Activated CD4-positive, alpha-beta memory T cell treated with anti-CD3 and anti-CD28 coated beads, Interleukin-2, amount 10 ng/mL, durations not matched to agents 7 days and 5 days (primary cell): ENCODE data around the gene RPS6KA2. TPM values are rescaled to one million over a fixed set of nuclear protein-coding genes. Genes with fewer than 3 reads are reported as not detected.
"Not testable (repeated sequence)": the region's sequence is repeated elsewhere in the genome, so short reads cannot be mapped to it uniquely, and the experiment has no call there.

Experiments used
- CTCF ChIA-PET: fragments of 350-600 bp; sonication (Branson Sonifier 250); formaldehyde crosslinking; loops from one replicate; lab custom pipeline; 2021; ENCODE audit warnings: antibody characterized with exemption, inconsistent platforms; lab: Charles Lee
- POLR2A ChIA-PET: fragments of 350-600 bp; sonication (Branson Sonifier 250); formaldehyde crosslinking; loops from one replicate; lab custom pipeline; 2021; ENCODE audit warnings: antibody characterized with exemption; lab: Charles Lee
- DNase-seq: peaks from one replicate; pipeline ENCODE4 v3.0.0-alpha.2; 2020
- H3K27ac Mint-ChIP-seq: one replicate; pipeline ENCODE4 v1.8.0; 2021; ENCODE audit warnings: mild to moderate bottlenecking, mixed read lengths
- H3K27me3 Mint-ChIP-seq: one replicate; pipeline ENCODE4 v1.8.0; 2021; ENCODE audit warnings: mixed read lengths
- H3K36me3 Mint-ChIP-seq: one replicate; pipeline ENCODE4 v1.8.0; 2021; ENCODE audit warnings: low read depth, mixed read lengths
- H3K4me1 Mint-ChIP-seq: one replicate; pipeline ENCODE4 v1.8.0; 2021; ENCODE audit warnings: mixed read lengths
- H3K4me3 Mint-ChIP-seq: one replicate; pipeline ENCODE4 v1.8.0; 2021; ENCODE audit warnings: mild to moderate bottlenecking, mixed read lengths
- H3K9me3 Mint-ChIP-seq: one replicate; pipeline ENCODE4 v1.8.0; 2021; ENCODE audit warnings: mixed read lengths
- total RNA-seq, 2 experiments: library from RNA; stranded (reverse); gene quantifications; one replicate each; pipeline ENCODE4 v1.2.3, GENCODE V29; 2021

The RPS6KA2 gene
- total RNA-seq, 2 experiments from 2014 or later = 6.3 to 6.5 TPM

DNA sequence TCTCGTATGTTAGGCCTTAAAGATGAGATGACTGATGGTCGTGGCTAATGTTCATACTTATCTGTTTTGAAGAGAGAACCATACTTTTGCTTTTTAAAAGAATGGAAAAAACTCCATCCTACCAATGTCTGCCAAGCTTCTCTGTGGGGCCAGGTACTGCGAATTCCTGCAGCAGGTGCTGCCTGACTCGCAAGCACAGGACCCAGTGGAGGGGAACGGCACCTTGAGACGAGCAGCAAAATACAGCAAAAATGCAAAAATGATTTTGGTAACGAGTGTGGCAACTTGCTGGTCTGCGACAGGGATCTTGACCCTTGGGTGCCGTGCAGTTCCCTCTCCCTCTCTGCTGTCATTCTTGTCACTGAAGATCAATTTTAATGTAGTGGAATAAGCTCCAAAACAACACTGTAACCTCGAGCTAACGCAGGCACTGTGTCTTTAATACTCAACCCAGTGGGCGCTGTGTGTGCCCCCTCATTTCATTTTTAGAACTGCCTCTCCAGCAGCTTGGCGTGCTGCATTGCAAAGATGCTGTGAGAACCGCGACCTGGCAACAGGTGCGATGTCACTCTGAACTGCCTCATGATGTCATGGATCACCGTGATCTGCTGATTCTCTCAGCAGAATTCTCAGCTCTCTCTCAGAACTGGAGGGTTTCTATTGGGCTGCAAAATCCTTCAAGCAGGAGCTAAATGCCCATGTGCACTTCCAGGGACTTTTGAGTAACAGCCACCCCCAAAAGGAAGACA, 92.2 kb downstream of the RPS6KA2 start:
- Mint-ChIP-seq H3K4me3 (no peak overlapping the region), H3K27me3 (no peaks in the 10 kb centered on the region), H3K4me1 (peaks cover 9% of the 10 kb centered on the region), H3K36me3 (no peaks in the 10 kb centered on the region), H3K27ac (no peak overlapping the region), H3K9me3 (no peaks in the 10 kb centered on the region)
- ChIA-PET POLR2A (no interaction called here), CTCF (interaction anchor here (1.7 kb wide), 1 partner anchor 299 kb away, joined by 4 read pairs; no protein-coding TSS in a partner anchor)
- no peak for DNase-seq

DNA sequence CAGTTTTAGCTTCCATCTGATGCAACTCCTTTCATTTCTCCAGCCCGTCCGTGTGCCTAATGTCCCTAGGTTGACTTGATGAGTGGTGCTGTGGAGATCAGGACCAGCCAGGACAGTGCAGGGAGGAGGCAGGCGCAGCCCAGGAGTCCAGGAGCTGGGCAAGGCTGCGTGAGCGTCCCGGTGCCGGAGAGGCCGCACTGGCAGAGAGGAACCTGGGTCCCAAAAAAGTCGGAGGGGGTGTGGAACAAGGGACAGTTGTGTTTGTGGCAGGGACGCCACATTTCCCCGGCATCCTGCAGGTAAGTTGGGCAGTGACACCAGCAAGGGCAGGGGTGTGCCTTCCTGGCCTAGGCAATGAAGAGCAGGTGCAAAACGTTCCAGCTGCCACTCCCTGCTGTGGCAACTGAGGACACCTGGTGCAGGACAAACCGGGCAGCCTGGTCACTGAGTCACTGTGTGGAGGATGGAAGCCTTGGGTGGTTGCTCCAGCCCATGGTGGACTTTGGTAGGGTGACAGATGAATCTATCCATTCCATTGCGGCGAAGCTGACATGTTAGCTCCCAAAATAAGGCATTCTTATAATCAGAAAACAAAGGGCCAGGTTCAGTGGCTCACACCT, 93.7 kb downstream of the RPS6KA2 start:
- Mint-ChIP-seq H3K27me3 (no peaks in the 10 kb centered on the region), H3K4me1 (no peaks in the 10 kb centered on the region), H3K36me3 (no peaks in the 10 kb centered on the region), H3K4me3 (no peak overlapping the region), H3K9me3 (no peaks in the 10 kb centered on the region), H3K27ac (no peak overlapping the region)
- POLR2A ChIA-PET = no interaction called here
- no peak for DNase-seq
- CTCF ChIA-PET = no interaction called here

DNA sequence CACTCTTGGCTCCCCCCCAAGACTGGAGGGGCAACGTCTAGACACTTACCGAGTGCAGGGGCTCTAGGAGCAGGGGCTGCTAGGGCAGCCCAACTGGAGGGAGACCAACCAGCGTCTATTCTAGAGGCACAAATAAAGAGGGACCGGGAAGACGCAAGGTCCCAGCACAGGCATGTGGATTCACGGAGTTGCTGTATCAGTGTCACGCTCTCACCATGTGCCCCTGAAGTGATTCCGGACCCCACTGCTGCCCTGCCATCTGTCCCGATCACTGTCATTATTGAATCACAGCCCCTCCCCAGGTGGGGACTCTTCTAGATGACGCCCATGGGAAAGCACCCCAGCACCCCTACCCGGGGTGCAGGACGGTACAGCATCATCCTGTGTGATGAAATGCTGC, 94.7 kb downstream of the RPS6KA2 start:
- ChIA-PET CTCF (no interaction called here), POLR2A (no interaction called here)
- no peak overlapping the region for H3K4me3 Mint-ChIP-seq
- H3K9me3 Mint-ChIP-seq = peaks cover 2% of the 10 kb centered on the region
- no peak for DNase-seq
- no peaks in the 10 kb centered on the region for H3K4me1 Mint-ChIP-seq
- no peak overlapping the region for H3K27ac Mint-ChIP-seq
- no peaks in the 10 kb centered on the region for H3K36me3 Mint-ChIP-seq
- no peaks in the 10 kb centered on the region for H3K27me3 Mint-ChIP-seq

DNA sequence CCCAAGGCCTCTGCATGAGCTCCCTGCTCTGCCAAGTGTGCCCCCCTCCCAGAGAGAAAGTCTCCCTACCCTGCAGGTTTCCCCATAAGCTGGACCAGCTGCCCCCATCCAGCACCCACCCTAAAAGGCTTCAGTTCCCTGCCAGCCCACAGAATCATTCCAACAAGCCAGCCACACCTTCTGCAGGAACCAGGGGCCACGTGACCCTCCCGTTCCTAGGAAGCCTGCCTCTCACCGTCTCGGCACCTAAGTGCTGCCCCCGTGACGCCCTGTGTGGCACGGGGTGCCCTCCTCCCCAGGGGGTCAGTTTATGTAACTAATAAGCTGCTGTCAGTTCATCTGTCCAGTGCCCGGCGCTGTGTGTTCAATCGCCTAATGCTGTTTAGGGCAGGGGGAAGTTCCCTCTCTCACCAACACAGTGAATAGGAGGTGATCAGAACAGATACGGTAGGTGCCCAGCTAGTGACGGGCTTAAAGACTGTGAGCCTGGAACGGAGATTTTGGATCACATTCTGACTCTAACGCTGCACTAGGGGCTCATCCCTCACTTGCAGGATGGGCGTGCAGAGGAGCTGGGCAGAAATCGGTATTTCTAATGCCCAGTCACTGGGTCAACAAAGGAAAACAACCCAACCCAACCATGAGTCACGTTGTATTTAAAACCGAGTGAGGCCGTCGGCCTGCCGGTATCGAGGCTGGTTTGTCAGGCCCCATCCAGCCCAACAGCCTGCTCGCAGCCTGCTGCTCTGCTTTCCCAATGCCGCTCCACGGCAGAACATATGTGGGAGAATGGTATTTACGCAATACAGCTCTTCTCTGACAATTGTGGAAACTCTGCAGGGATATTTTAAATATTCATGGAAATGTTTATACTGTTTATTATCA, 96.6 kb downstream of the RPS6KA2 start:
- POLR2A ChIA-PET = interaction anchor here (1.2 kb wide), 1 partner anchor 18 kb away, joined by 3 read pairs; no protein-coding TSS in a partner anchor
- H3K9me3 Mint-ChIP-seq = peaks cover 2% of the 10 kb centered on the region
- no peak for DNase-seq
- CTCF ChIA-PET = interaction anchor here (1.2 kb wide), 1 partner anchor 18 kb away, joined by 3 read pairs; no protein-coding TSS in a partner anchor
- H3K4me1 Mint-ChIP-seq = no peaks in the 10 kb centered on the region
- no peak overlapping the region for H3K4me3 Mint-ChIP-seq
- no peaks in the 10 kb centered on the region for H3K27me3 Mint-ChIP-seq
- H3K36me3 Mint-ChIP-seq = no peaks in the 10 kb centered on the region
- no peak overlapping the region for H3K27ac Mint-ChIP-seq

DNA sequence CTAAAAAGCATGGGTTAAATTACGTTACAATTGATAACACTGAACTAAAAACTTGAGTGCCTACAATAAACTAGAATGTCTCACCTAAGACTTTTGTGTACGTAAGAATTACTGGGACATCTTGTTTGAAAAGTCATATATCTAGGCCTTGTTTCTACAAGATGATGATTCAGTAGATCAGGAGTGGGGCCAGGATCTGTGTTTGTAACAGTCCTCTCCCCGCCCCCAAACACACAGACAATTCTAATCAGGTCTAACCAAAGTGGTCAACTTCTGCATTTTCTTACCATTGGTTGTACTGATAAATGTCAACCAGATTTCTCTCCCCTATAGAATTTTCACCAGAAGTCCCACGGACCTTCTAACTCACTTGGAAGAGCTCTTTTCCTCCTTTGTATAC, 97.5 kb downstream of the RPS6KA2 start:
- Mint-ChIP-seq H3K4me3 (no peak overlapping the region), H3K9me3 (peaks cover 2% of the 10 kb centered on the region), H3K27ac (no peak overlapping the region), H3K4me1 (no peaks in the 10 kb centered on the region), H3K27me3 (no peaks in the 10 kb centered on the region), H3K36me3 (no peaks in the 10 kb centered on the region)
- DNase-seq = no peak
- POLR2A ChIA-PET = no interaction called here
- CTCF ChIA-PET = interaction anchor here (1.2 kb wide), 1 partner anchor 18 kb away, joined by 3 read pairs; no protein-coding TSS in a partner anchor

DNA sequence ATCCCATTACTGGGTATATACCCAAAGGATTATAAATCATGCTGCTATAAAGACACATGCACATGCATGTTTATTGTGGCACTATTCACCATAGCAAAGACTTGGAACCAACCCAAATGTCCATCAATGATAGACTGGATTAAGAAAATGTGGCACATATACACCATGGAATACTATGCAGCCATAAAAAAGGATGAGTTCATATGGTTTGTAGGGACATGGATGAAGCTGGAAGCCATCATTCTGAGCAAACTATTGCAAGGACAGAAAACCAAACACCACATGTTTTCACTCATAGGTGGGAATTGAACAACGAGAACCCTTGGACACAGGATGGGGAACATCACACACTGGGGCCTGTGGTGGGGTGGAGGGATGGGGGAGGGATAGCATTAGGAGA, 98.0 kb downstream of the RPS6KA2 start:
- H3K36me3 Mint-ChIP-seq, DNase-seq, H3K27ac Mint-ChIP-seq, H3K4me1 Mint-ChIP-seq, CTCF ChIA-PET, H3K27me3 Mint-ChIP-seq, H3K9me3 Mint-ChIP-seq, H3K4me3 Mint-ChIP-seq, POLR2A ChIA-PET: not testable (repeated sequence)

DNA sequence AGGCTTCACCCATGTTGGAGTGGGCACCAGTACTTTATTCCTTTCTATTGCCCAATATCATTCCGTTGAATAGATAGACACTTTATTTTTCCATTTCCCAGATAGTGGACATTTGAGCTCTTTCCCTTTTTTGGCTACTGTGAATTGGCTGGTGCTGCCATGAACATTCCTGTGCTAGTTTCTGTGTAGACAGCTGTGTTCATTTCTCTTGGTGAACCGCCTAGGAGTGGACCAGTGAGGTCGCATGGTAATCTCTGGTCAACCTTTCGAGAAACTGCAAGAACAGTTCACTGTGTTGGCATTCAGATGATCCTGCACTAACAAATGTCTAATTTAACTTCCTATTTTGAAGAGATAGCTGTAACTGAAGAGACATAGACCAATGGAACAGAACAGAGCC, 99.2 kb downstream of the RPS6KA2 start:
- H3K9me3 Mint-ChIP-seq = peaks cover 2% of the 10 kb centered on the region
- ChIA-PET POLR2A (no interaction called here), CTCF (no interaction called here)
- H3K4me1 Mint-ChIP-seq = no peaks in the 10 kb centered on the region
- no peak for DNase-seq
- no peak overlapping the region for H3K27ac Mint-ChIP-seq
- no peaks in the 10 kb centered on the region for H3K36me3 Mint-ChIP-seq
- no peaks in the 10 kb centered on the region for H3K27me3 Mint-ChIP-seq
- H3K4me3 Mint-ChIP-seq = no peak overlapping the region

DNA sequence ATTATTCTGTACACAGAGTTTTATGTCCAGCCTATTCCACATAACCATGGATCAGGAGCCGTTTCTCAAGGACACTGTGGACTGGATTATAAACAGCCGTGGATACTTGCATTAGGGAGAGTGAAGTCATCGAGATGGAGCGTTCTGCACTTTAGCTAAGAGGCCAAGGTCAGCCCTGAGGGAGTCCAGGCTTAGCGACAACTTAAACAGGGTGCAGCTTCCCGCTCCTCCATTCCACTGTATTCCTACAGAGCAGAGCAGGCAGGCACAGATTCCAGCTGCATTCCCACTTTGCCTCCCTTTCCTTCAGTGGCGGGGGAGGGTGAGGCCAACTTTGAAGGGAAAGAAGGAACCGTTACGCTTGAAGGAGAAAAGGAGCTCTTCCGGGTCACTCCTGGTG, 100.1 kb downstream of the RPS6KA2 start:
- ChIA-PET POLR2A (no interaction called here), CTCF (no interaction called here)
- no peaks in the 10 kb centered on the region for H3K4me1 Mint-ChIP-seq
- no peaks in the 10 kb centered on the region for H3K27me3 Mint-ChIP-seq
- no peaks in the 10 kb centered on the region for H3K36me3 Mint-ChIP-seq
- DNase-seq = no peak
- no peak overlapping the region for H3K27ac Mint-ChIP-seq
- H3K9me3 Mint-ChIP-seq = peaks cover 2% of the 10 kb centered on the region
- no peak overlapping the region for H3K4me3 Mint-ChIP-seq

DNA sequence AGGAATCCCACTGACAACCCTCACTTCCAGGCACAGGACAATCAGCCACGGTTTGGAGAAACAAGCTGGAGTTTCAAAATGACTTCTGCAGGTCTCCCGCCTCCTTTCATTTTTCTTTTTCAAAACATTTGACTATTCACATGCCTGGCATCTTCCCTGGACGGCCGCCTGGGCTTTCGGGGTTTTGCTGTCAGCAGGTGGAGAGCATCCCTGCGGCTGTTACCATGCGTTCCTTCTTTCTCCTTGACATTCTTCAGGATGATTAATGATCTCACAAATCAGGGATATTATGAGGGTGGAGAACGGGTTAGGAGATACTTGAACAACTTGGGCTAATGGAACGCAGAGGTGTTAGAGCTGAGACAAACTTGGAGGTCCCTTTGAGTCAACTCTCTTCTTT, 101.5 kb downstream of the RPS6KA2 start:
- peaks cover 2% of the 10 kb centered on the region for H3K9me3 Mint-ChIP-seq
- no peaks in the 10 kb centered on the region for H3K4me1 Mint-ChIP-seq
- no peak for DNase-seq
- H3K36me3 Mint-ChIP-seq = no peaks in the 10 kb centered on the region
- no peaks in the 10 kb centered on the region for H3K27me3 Mint-ChIP-seq
- ChIA-PET CTCF (interaction anchor here (0.6 kb wide), 1 partner anchor 37 kb away, joined by 5 read pairs; no protein-coding TSS in a partner anchor), POLR2A (no interaction called here)
- no peak overlapping the region for H3K4me3 Mint-ChIP-seq
- H3K27ac Mint-ChIP-seq = no peak overlapping the region

DNA sequence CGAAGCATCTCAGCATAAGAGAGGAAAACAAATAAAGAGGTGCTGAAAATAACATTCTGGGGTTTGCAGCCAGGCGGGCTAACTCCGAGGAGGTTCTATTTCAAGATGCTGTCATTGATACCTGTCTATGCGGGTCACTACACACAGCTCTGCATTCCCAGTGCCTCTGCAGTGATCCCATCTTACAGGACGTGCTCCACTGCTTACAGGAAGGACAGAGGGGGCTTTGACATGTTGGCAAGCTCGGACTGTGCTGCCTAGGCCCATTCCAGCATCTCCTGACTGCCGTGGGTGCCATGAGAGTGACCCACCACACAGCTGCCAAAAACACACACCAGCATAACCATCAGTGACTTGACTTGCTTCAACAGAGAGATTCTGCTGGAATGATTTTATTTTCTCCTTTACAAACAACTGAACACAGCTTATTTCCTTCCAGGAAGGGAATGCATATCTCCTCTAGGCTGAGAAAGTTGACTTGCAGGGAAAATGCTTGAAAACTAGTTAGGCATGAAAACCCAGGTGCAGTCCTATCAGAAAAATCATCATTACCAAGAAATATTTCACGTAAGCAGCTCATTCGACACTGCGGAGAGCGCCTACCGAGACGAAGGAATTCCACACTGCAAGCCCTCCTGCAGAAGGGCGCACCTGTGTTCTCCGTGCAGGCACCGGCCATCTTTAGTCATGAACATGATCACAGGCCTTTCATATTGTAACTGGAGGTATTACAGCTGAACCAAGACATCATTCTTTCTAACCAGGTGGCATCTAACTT, 103.1 kb downstream of the RPS6KA2 start:
- Mint-ChIP-seq H3K4me1 (no peaks in the 10 kb centered on the region), H3K9me3 (peaks cover 2% of the 10 kb centered on the region), H3K27me3 (no peaks in the 10 kb centered on the region), H3K36me3 (no peaks in the 10 kb centered on the region), H3K27ac (no peak overlapping the region), H3K4me3 (no peak overlapping the region)
- DNase-seq = no peak
- ChIA-PET POLR2A (interaction anchor here (1.2 kb wide), 1 partner anchor 18 kb away, joined by 4 read pairs; no protein-coding TSS in a partner anchor), CTCF (no interaction called here)

DNA sequence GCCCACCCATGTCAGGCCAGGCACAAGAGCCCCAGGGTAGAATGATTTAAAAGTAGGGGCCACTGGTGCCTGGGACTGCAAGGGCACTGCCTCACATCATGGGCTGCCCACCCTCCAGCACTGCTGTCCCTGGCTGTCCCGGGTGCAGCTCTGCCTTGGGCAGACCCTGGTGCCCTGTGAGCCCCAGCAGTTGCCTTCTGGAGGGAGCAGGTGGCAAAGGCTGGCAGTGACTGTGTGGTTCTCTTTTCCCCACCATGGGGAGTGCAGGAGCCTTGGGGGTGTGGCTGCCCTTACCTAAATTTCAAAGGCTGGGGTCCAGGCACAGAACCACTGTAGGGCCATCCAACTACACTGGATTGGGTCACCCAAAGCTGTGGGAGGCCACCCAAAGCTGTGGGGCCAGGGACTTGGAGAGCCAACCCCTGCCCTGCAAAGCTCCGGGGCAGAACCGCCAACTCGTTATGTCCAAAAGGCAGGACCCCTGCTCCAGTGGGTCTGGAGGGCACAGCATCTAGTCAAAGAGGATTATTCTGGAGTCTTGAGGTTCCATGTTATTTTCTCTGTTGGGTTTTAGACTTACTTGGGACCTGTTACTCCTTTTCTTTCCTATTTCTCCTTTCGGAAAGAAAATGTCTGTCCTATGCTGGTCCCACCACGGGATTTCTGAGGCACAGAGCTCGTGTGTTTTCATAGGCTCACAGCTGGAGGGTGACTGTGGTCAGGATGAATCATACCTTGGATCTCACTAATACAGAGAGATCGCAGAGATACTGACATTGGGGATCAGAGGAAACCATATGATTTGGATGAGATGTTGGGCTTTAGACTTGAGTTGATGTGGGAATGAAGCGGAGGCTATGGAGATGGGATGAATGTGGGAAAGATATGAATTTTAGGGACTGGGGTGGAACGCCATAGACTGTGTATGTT, 105.9 kb downstream of the RPS6KA2 start:
- ChIA-PET POLR2A (interaction anchor here (1.1 kb wide), 1 partner anchor 81 kb away, joined by 3 read pairs; no protein-coding TSS in a partner anchor), CTCF (no interaction called here)
- Mint-ChIP-seq H3K4me1 (no peaks in the 10 kb centered on the region), H3K27me3 (no peaks in the 10 kb centered on the region), H3K27ac (no peak overlapping the region), H3K4me3 (no peak overlapping the region), H3K9me3 (no peaks in the 10 kb centered on the region), H3K36me3 (no peaks in the 10 kb centered on the region)
- DNase-seq = no peak
